Measurements from ENCODE around the gene UBE2E2.

Gene UBE2E2

GRCh38 chr3:23396746-23397145 is 193.6 kb downstream of the UBE2E2 start:
- Histone ChIP-seq H3K4me3 (ENCODE audit: insufficient read length, low read depth) (no peak overlapping the region), H3K4me1 (ENCODE audit: insufficient read depth, insufficient read length) (no peaks in the 10 kb centered on the region), H3K9me3 (ENCODE audit: insufficient read depth, low read length) (no peaks in the 10 kb centered on the region), H3K36me3 (ENCODE audit: insufficient read depth, insufficient read length, low read length) (no peaks in the 10 kb centered on the region), H3K9ac (ENCODE audit: insufficient read length, low read depth) (no peak overlapping the region), H3K27me3 (ENCODE audit: insufficient read depth, insufficient read length) (no peaks in the 10 kb centered on the region)
- TF ChIP-seq YY1 (IDR thresholded peaks at IDR 0.05; ENCODE audit: insufficient read depth, insufficient read length) (no peak), ZNF274 (IDR thresholded peaks at IDR 0.05; ENCODE audit: low read depth, low read length) (no peak), SUZ12 (IDR thresholded peaks at IDR 0.05; ENCODE audit: extremely low read depth, insufficient read depth, insufficient read length) (no peak)
- no peak for DNase-seq (ENCODE audit: low read depth, low spot score)

GRCh38 chr3:23399221-23399620 is 196.1 kb downstream of the UBE2E2 start:
- Histone ChIP-seq H3K4me3 (ENCODE audit: insufficient read length, low read depth) (no peak overlapping the region), H3K4me1 (ENCODE audit: insufficient read depth, insufficient read length) (no peaks in the 10 kb centered on the region), H3K27me3 (ENCODE audit: insufficient read depth, insufficient read length) (no peaks in the 10 kb centered on the region), H3K9ac (ENCODE audit: insufficient read length, low read depth) (no peak overlapping the region), H3K9me3 (ENCODE audit: insufficient read depth, low read length) (no peaks in the 10 kb centered on the region), H3K36me3 (ENCODE audit: insufficient read depth, insufficient read length, low read length) (no peaks in the 10 kb centered on the region)
- TF ChIP-seq ZNF274 (IDR thresholded peaks at IDR 0.05; ENCODE audit: low read depth, low read length) (no peak), SUZ12 (IDR thresholded peaks at IDR 0.05; ENCODE audit: extremely low read depth, insufficient read depth, insufficient read length) (no peak), YY1 (IDR thresholded peaks at IDR 0.05; ENCODE audit: insufficient read depth, insufficient read length) (no peak)
- DNase-seq (ENCODE audit: low read depth, low spot score): no peak

- Histone ChIP-seq H3K9ac (ENCODE audit: insufficient read length, low read depth) (no peak overlapping the region), H3K36me3 (ENCODE audit: insufficient read depth, insufficient read length, low read length) (no peaks in the 10 kb centered on the region), H3K27me3 (ENCODE audit: insufficient read depth, insufficient read length) (no peaks in the 10 kb centered on the region), H3K9me3 (ENCODE audit: insufficient read depth, low read length) (no peaks in the 10 kb centered on the region), H3K4me3 (ENCODE audit: insufficient read length, low read depth) (no peak overlapping the region), H3K4me1 (ENCODE audit: insufficient read depth, insufficient read length) (no peaks in the 10 kb centered on the region)
- no peak for TF ChIP-seq YY1 (IDR thresholded peaks at IDR 0.05; ENCODE audit: insufficient read depth, insufficient read length)
- TF ChIP-seq SUZ12 (IDR thresholded peaks at IDR 0.05; ENCODE audit: extremely low read depth, insufficient read depth, insufficient read length): no peak
- TF ChIP-seq ZNF274 (IDR thresholded peaks at IDR 0.05; ENCODE audit: low read depth, low read length): no peak
- no peak for DNase-seq (ENCODE audit: low read depth, low spot score)
Measured at GRCh38 chr3:23402728-23403492, 199.8 kb downstream of the UBE2E2 start.

GRCh38 chr3:23404246-23404645 is 201.1 kb downstream of the UBE2E2 start:
- TF ChIP-seq YY1 (IDR thresholded peaks at IDR 0.05; ENCODE audit: insufficient read depth, insufficient read length) (no peak), ZNF274 (IDR thresholded peaks at IDR 0.05; ENCODE audit: low read depth, low read length) (no peak)

GRCh38 chr3:23405081-23405480 is 202.0 kb downstream of the UBE2E2 start:
- H3K9ac ChIP-seq (ENCODE audit: insufficient read length, low read depth): no peak overlapping the region
- DNase-seq (ENCODE audit: low read depth, low spot score): no peak

More at GRCh38 chr3:23404246-23404645, 201.1 kb downstream of the UBE2E2 start:
- no peak overlapping the region for H3K9ac ChIP-seq (ENCODE audit: insufficient read length, low read depth)
- DNase-seq (ENCODE audit: low read depth, low spot score): no peak
- no peaks in the 10 kb centered on the region for H3K27me3 ChIP-seq (ENCODE audit: insufficient read depth, insufficient read length)
- no peaks in the 10 kb centered on the region for H3K9me3 ChIP-seq (ENCODE audit: insufficient read depth, low read length)
- H3K36me3 ChIP-seq (ENCODE audit: insufficient read depth, insufficient read length, low read length): no peaks in the 10 kb centered on the region
- no peak overlapping the region for H3K4me3 ChIP-seq (ENCODE audit: insufficient read length, low read depth)
- no peaks in the 10 kb centered on the region for H3K4me1 ChIP-seq (ENCODE audit: insufficient read depth, insufficient read length)

GRCh38 chr3:23406601-23407000 is 203.5 kb downstream of the UBE2E2 start:
- TF ChIP-seq YY1 (IDR thresholded peaks at IDR 0.05; ENCODE audit: insufficient read depth, insufficient read length): no peak
- TF ChIP-seq ZNF274 (IDR thresholded peaks at IDR 0.05; ENCODE audit: low read depth, low read length): no peak
- no peak for TF ChIP-seq SUZ12 (IDR thresholded peaks at IDR 0.05; ENCODE audit: extremely low read depth, insufficient read depth, insufficient read length)
- H3K36me3 ChIP-seq (ENCODE audit: insufficient read depth, insufficient read length, low read length): no peaks in the 10 kb centered on the region
- no peaks in the 10 kb centered on the region for H3K9me3 ChIP-seq (ENCODE audit: insufficient read depth, low read length)
- no peak overlapping the region for H3K9ac ChIP-seq (ENCODE audit: insufficient read length, low read depth)
- H3K27me3 ChIP-seq (ENCODE audit: insufficient read depth, insufficient read length): no peaks in the 10 kb centered on the region
- H3K4me3 ChIP-seq (ENCODE audit: insufficient read length, low read depth): no peak overlapping the region
- H3K4me1 ChIP-seq (ENCODE audit: insufficient read depth, insufficient read length): no peaks in the 10 kb centered on the region
- DNase-seq (ENCODE audit: low read depth, low spot score): no peak

More at GRCh38 chr3:23405081-23405480, 202.0 kb downstream of the UBE2E2 start:
- no peak overlapping the region for H3K4me3 ChIP-seq (ENCODE audit: insufficient read length, low read depth)
- no peaks in the 10 kb centered on the region for H3K4me1 ChIP-seq (ENCODE audit: insufficient read depth, insufficient read length)
- TF ChIP-seq ZNF274 (IDR thresholded peaks at IDR 0.05; ENCODE audit: low read depth, low read length) (no peak), YY1 (IDR thresholded peaks at IDR 0.05; ENCODE audit: insufficient read depth, insufficient read length) (no peak), SUZ12 (IDR thresholded peaks at IDR 0.05; ENCODE audit: extremely low read depth, insufficient read depth, insufficient read length) (no peak)
- H3K36me3 ChIP-seq (ENCODE audit: insufficient read depth, insufficient read length, low read length): no peaks in the 10 kb centered on the region
- no peaks in the 10 kb centered on the region for H3K27me3 ChIP-seq (ENCODE audit: insufficient read depth, insufficient read length)
- H3K9me3 ChIP-seq (ENCODE audit: insufficient read depth, low read length): no peaks in the 10 kb centered on the region

- TF ChIP-seq SUZ12 (IDR thresholded peaks at IDR 0.05; ENCODE audit: extremely low read depth, insufficient read depth, insufficient read length) (no peak), ZNF274 (IDR thresholded peaks at IDR 0.05; ENCODE audit: low read depth, low read length) (no peak), YY1 (IDR thresholded peaks at IDR 0.05; ENCODE audit: insufficient read depth, insufficient read length) (no peak)
- no peak overlapping the region for H3K4me3 ChIP-seq (ENCODE audit: insufficient read length, low read depth)
- no peaks in the 10 kb centered on the region for H3K36me3 ChIP-seq (ENCODE audit: insufficient read depth, insufficient read length, low read length)
- no peak for DNase-seq (ENCODE audit: low read depth, low spot score)
- no peaks in the 10 kb centered on the region for H3K9me3 ChIP-seq (ENCODE audit: insufficient read depth, low read length)
- no peaks in the 10 kb centered on the region for H3K4me1 ChIP-seq (ENCODE audit: insufficient read depth, insufficient read length)
- no peak overlapping the region for H3K9ac ChIP-seq (ENCODE audit: insufficient read length, low read depth)
- no peaks in the 10 kb centered on the region for H3K27me3 ChIP-seq (ENCODE audit: insufficient read depth, insufficient read length)
Measured at GRCh38 chr3:23418026-23418425, 214.9 kb downstream of the UBE2E2 start.

Measured in NT2/D1 (cell line).